Caco-2 (cell line): ENCODE data around the gene DENND1A. TPM values are rescaled to one million over a fixed set of nuclear protein-coding genes. Genes with fewer than 3 reads are reported as not detected.

Experiments
- BruUV-seq: library from RNA; stranded (reverse); fragments of 400-500 nt; replicated peaks from 2 replicates; lab custom pipeline; 2021; lab: Mats Ljungman, UMichigan
- CTCF ChIA-PET: fragments of 300-600 bp; sonication (Branson Sonifier 250); formaldehyde crosslinking; loops from one replicate; lab custom pipeline; 2022; ENCODE audit warnings: antibody characterized with exemption; lab: Charles Lee
- POLR2A ChIA-PET: fragments of 300-600 bp; sonication (Branson Sonifier 250); formaldehyde crosslinking; loops from one replicate; lab custom pipeline; 2022; ENCODE audit warnings: antibody characterized with exemption; lab: Charles Lee
- DNase-seq, 2 experiments: peaks; one replicate each; pipeline versions ENCODE4 v3.0.0 to v3.0.0-alpha.2; 2020 to 2022
- H3K27me3 ChIP-seq: replicated peaks from 2 replicates; pipeline ENCODE4 v1.6.0; 2011; ENCODE audit warnings: low read length; ENCODE audit not compliant: control insufficient read depth, insufficient read depth
- H3K36me3 ChIP-seq: 2 replicates; pipeline ENCODE4 v1.5.1; 2011; ENCODE audit warnings: low read length; ENCODE audit not compliant: control insufficient read depth, insufficient read depth
- H3K4me1 ChIP-seq: fragments of 250-450 bp; sonication (Bioruptor Pico); 2 replicates; pipeline ENCODE4 v1.5.1; 2020; ENCODE audit warnings: mild to moderate bottlenecking
- H3K4me3 ChIP-seq: 2 replicates; pipeline ENCODE4 v1.5.1; 2011; ENCODE audit warnings: low read depth, mild to moderate bottlenecking, control low read depth, low read length
- H3K9me3 ChIP-seq: fragments of 250-450 bp; sonication (Bioruptor Pico); 2 replicates; pipeline ENCODE4 v1.5.1; 2020; ENCODE audit warnings: mild to moderate bottlenecking, moderate library complexity
- H3K27ac Mint-ChIP-seq: one replicate; pipeline ENCODE4 v1.8.0; 2022; ENCODE audit warnings: mixed read lengths; ENCODE audit not compliant: unreplicated experiment
- H3K27me3 Mint-ChIP-seq: one replicate; pipeline ENCODE4 v1.8.0; 2022; ENCODE audit warnings: mixed read lengths; ENCODE audit not compliant: insufficient read depth, unreplicated experiment
- H3K36me3 Mint-ChIP-seq: one replicate; pipeline ENCODE4 v1.8.0; 2022; ENCODE audit warnings: mild to moderate bottlenecking, mixed read lengths; ENCODE audit not compliant: insufficient read depth, unreplicated experiment
- H3K4me1 Mint-ChIP-seq: one replicate; pipeline ENCODE4 v1.8.0; 2022; ENCODE audit warnings: low read depth, mixed read lengths; ENCODE audit not compliant: unreplicated experiment
- H3K4me3 Mint-ChIP-seq: one replicate; pipeline ENCODE4 v1.8.0; 2022; ENCODE audit warnings: mild to moderate bottlenecking, moderate library complexity, mixed read lengths; ENCODE audit not compliant: unreplicated experiment
- H3K9me3 Mint-ChIP-seq: one replicate; pipeline ENCODE4 v1.8.0; 2022; ENCODE audit warnings: mixed read lengths; ENCODE audit not compliant: unreplicated experiment
- CTCF ChIP-seq, 2 experiments: fragments of 200-600 bp in 1 of 2; IDR thresholded peaks; 1 replicate in 1 of 2; 2 replicates in 1 of 2; pipeline versions ENCODE4 v1.5.1 to v1.8.0; 2011 to 2022; ENCODE audit warnings: antibody characterized with exemption in 1 of 2, control low read depth in 1 of 2, inconsistent platforms in 1 of 2, low read depth in 1 of 2, low read length in 1 of 2, mild to moderate bottlenecking in 1 of 2, moderate library complexity in 1 of 2; ENCODE audit not compliant: insufficient read depth in 1 of 2, severe bottlenecking in 1 of 2, unreplicated experiment in 1 of 2
- intact Hi-C: fragments of 100-400 bp; cut with micrococcal nuclease; formaldehyde crosslinking; loops from one replicate; pipeline ENCODE4 v1.10.0; 2022; ENCODE audit not compliant: unreplicated experiment
- total RNA-seq: library from RNA; stranded (reverse); gene quantifications from 2 replicates; pipeline ENCODE4 v1.2.3, GENCODE V29; 2022

DENND1A gene
- total RNA-seq, 1 experiment from 2014 or later, result 41.6 TPM

GRCh38 chr9:123825342-123826060, 104.4 kb downstream of the DENND1A start:
- Mint-ChIP-seq H3K4me3 (no peak overlapping the region), H3K27me3 (no peaks in the 10 kb centered on the region), H3K27ac (no peak overlapping the region), H3K9me3 (peaks cover 32% of the 10 kb centered on the region), H3K4me1 (no peaks in the 10 kb centered on the region), H3K36me3 (peaks cover 7% of the 10 kb centered on the region)
- no peak overlapping the region for H3K4me3 ChIP-seq
- no peaks in the 10 kb centered on the region for H3K4me1 ChIP-seq
- no peaks in the 10 kb centered on the region for H3K36me3 ChIP-seq
- POLR2A ChIA-PET, result interaction anchor here (0.6 kb wide), 1 partner anchor 39 kb away, joined by 6 read pairs; no protein-coding TSS in a partner anchor
- TF ChIP-seq CTCF (IDR thresholded peaks at IDR 0.05; ENCODE audit: insufficient read depth in 1 of 2, low read depth in 1 of 2, low read length in 1 of 2, severe bottlenecking in 1 of 2, unreplicated experiment in 1 of 2), result peak in 1 of 2 experiments; percentile 11
- peaks cover 19% of the 10 kb centered on the region for H3K9me3 ChIP-seq
- DNase-seq, result peak in 1 of 2 experiments; percentile 16
- no TSS peak for BruUV-seq
- CTCF ChIA-PET, result interaction anchor here (0.6 kb wide), 1 partner anchor 368 kb away, joined by 4 read pairs; no protein-coding TSS in a partner anchor
- intact Hi-C loops, result no loop called here
- H3K27me3 ChIP-seq, result no peaks in the 10 kb centered on the region

- H3K4me1 ChIP-seq, result no peaks in the 10 kb centered on the region
- intact Hi-C loops, result no loop called here
- Mint-ChIP-seq H3K4me3 (no peak overlapping the region), H3K4me1 (no peaks in the 10 kb centered on the region), H3K9me3 (peaks cover 10% of the 10 kb centered on the region), H3K36me3 (no peaks in the 10 kb centered on the region), H3K27ac (no peak overlapping the region), H3K27me3 (no peaks in the 10 kb centered on the region)
- no peak for TF ChIP-seq CTCF (IDR thresholded peaks at IDR 0.05; ENCODE audit: insufficient read depth in 1 of 2, low read depth in 1 of 2, low read length in 1 of 2, severe bottlenecking in 1 of 2, unreplicated experiment in 1 of 2)
- no TSS peak for BruUV-seq
- POLR2A ChIA-PET, result no interaction called here
- no peaks in the 10 kb centered on the region for H3K27me3 ChIP-seq
- H3K9me3 ChIP-seq, result peaks cover 6% of the 10 kb centered on the region; the same call in 1 of the 2 replicates
- H3K36me3 ChIP-seq, result no peaks in the 10 kb centered on the region
- no peak for DNase-seq
- CTCF ChIA-PET, result interaction anchor here (0.6 kb wide), 1 partner anchor 1977 kb away, joined by 3 read pairs; no protein-coding TSS in a partner anchor
- no peak overlapping the region for H3K4me3 ChIP-seq
These were observed 106.6 kb downstream of the DENND1A start for GRCh38 chr9:123823194-123823947.

- no peaks in the 10 kb centered on the region for H3K4me1 Mint-ChIP-seq
- H3K27ac Mint-ChIP-seq, result no peak overlapping the region
- no peaks in the 10 kb centered on the region for H3K9me3 Mint-ChIP-seq
- TF ChIP-seq CTCF (IDR thresholded peaks at IDR 0.05; ENCODE audit: insufficient read depth in 1 of 2, low read depth in 1 of 2, low read length in 1 of 2, severe bottlenecking in 1 of 2, unreplicated experiment in 1 of 2), result no peak
- BruUV-seq, result no TSS peak
- no peaks in the 10 kb centered on the region for H3K9me3 ChIP-seq
- H3K36me3 Mint-ChIP-seq, result no peaks in the 10 kb centered on the region
- no peak overlapping the region for H3K4me3 Mint-ChIP-seq
- H3K27me3 ChIP-seq, result no peaks in the 10 kb centered on the region
- DNase-seq, result no peak
- ChIA-PET CTCF (no interaction called here), POLR2A (no interaction called here)
- 0 out of 2 replicates have a peak, but pooled peaks cover 3% of the 10 kb centered on the region for H3K4me1 ChIP-seq
- H3K36me3 ChIP-seq, result no peaks in the 10 kb centered on the region
- H3K4me3 ChIP-seq, result no peak overlapping the region
- intact Hi-C loops, result no loop called here
- no peaks in the 10 kb centered on the region for H3K27me3 Mint-ChIP-seq
These were observed 108.3 kb downstream of the DENND1A start for GRCh38 chr9:123821619-123822018.
